ENCODE data around the gene EPS8L2. TPM values are rescaled to one million over a fixed set of nuclear protein-coding genes. Genes with fewer than 3 reads are reported as not detected.

Gene EPS8L2
- total and polyA plus RNA-seq, 2 of the 8 experiments (the other 6 are each of a cell fraction or from before 2014, with no cell fraction given) = 38.5 to 57.0 TPM

GRCh38 chr11:665062-665703 lies 40.8 kb upstream of the EPS8L2 start:
- no peak overlapping the region for H3K14ac ChIP-seq (ENCODE audit: insufficient read length)
- H3K4me2 ChIP-seq (ENCODE audit: insufficient read depth in 1 of 2, low read depth in 2 of 2, low read length in 2 of 2) = no peak overlapping the region
- no peak for FAIRE-seq
- H2AFZ ChIP-seq (ENCODE audit: low read length) = no peak overlapping the region
- H2BK5ac ChIP-seq (ENCODE audit: low read depth, low read length) = no peak overlapping the region; the same call in 1 of the 2 replicates
- no peak overlapping the region for H3K9ac ChIP-seq (replicated peaks in 1 of 4; ENCODE audit: extremely low read depth in 1 of 4, low read depth in 3 of 4, low read length in 3 of 4)
- H2BK15ac ChIP-seq (ENCODE audit: low read length) = no peak overlapping the region
- H2AK5ac ChIP-seq (ENCODE audit: low read depth, low read length) = no peak overlapping the region
- no peak overlapping the region for H2BK12ac ChIP-seq (ENCODE audit: low read depth, low read length)
- 98% methylated on average over 13 of the region's 15 CpGs; no CpG with 5 or more reads in 1 of the 2 experiments for WGBS, 2 experiments (ENCODE audit: extremely low coverage in 1 of 2, insufficient coverage in 1 of 2, insufficient read length in 1 of 2, insufficient replicate concordance in 2 of 2, low coverage in 1 of 2, low lambda C conversion rate in 2 of 2, missing lambda C conversion rate in 1 of 2)
- no peak overlapping the region for H3K4ac ChIP-seq (replicated peaks; ENCODE audit: insufficient read length, low read depth, low read length)
- CTCF ChIA-PET (ENCODE audit: partially characterized antibody) = interaction anchor here (1.4 to 2.2 kb wide), 2 partner anchors 10 to 90 kb away, joined by 3 to 6 read pairs; no protein-coding TSS in a partner anchor
- no peaks in the 10 kb centered on the region for H3K4me1 ChIP-seq (replicated peaks in 1 of 4; ENCODE audit: control insufficient read depth in 3 of 4, insufficient read depth in 4 of 4, low read length in 3 of 4)
- H3K79me2 ChIP-seq (ENCODE audit: control insufficient read depth in 1 of 2, insufficient read depth in 2 of 2, low read length in 2 of 2) = no peaks in the 10 kb centered on the region; a peak in 1 of 4 replicates
- no peak overlapping the region for H3K4me3 ChIP-seq (ENCODE audit: extremely low read depth in 1 of 4, insufficient read depth in 2 of 4, low read depth in 3 of 4, low read length in 4 of 4)
- peaks cover 0 to 16% (median 6%) of the 10 kb centered on the region in 4 experiments; a peak in 6 of 8 replicates for H3K36me3 ChIP-seq (ENCODE audit: control insufficient read depth in 2 of 4, insufficient read depth in 4 of 4, low read length in 3 of 4)
- peaks cover 5 to 9% of the 10 kb centered on the region in 2 experiments for H4K20me1 ChIP-seq (replicated peaks in 1 of 2; ENCODE audit: control insufficient read depth in 1 of 2, insufficient read depth in 2 of 2, low read length in 2 of 2)
- no peak overlapping the region for H4K8ac ChIP-seq (ENCODE audit: extremely low read depth, insufficient read depth, low read length)
- H3K79me1 ChIP-seq (ENCODE audit: low read depth, low read length) = no peaks in the 10 kb centered on the region; the same call in none of the 2 replicates
- POLR2A ChIA-PET (ENCODE audit: partially characterized antibody) = interaction anchor here (1.1 kb wide), 1 partner anchor 87 kb away, joined by 3 read pairs; no protein-coding TSS in a partner anchor
- no peak overlapping the region for H4K91ac ChIP-seq (replicated peaks; ENCODE audit: insufficient read length, low read length)
- TF ChIP-seq TAF1 (IDR thresholded peaks at IDR 0.05; ENCODE audit: low read depth, low read length) = no peak
- no peak for TF ChIP-seq JUND (IDR thresholded peaks at IDR 0.05; ENCODE audit: low read length)
- no peak for TF ChIP-seq ZNF274 (IDR thresholded peaks at IDR 0.05; ENCODE audit: borderline replicate concordance, extremely low read depth, low read length)
- TF ChIP-seq ATF2 (IDR thresholded peaks at IDR 0.05; ENCODE audit: low read length) = no peak
- TF ChIP-seq HDAC6 (IDR thresholded peaks at IDR 0.05; ENCODE audit: low read depth, low read length) = no peak
- no peak for TF ChIP-seq SIX5 (IDR thresholded peaks at IDR 0.05; ENCODE audit: low read depth, low read length)
- no peak for TF ChIP-seq E2F6 (IDR thresholded peaks at IDR 0.05)
- no peak for DNase-seq (ENCODE audit: low read depth in 1 of 2, low spot score in 2 of 2)
- H2BK20ac ChIP-seq (ENCODE audit: low read length) = no peak overlapping the region
- H3K23ac ChIP-seq (ENCODE audit: insufficient read length) = no peak overlapping the region
- no peaks in the 10 kb centered on the region for H3K23me2 ChIP-seq (ENCODE audit: low read depth, low read length)
- no peak overlapping the region for H3K56ac ChIP-seq (replicated peaks; ENCODE audit: insufficient read length, low read depth, low read length)
- H3K27me3 ChIP-seq (replicated peaks in 1 of 4; ENCODE audit: control insufficient read depth in 3 of 4, extremely low read depth in 1 of 4, insufficient read depth in 3 of 4, low read length in 3 of 4) = no peaks in the 10 kb centered on the region
- no peak overlapping the region for H3K27ac ChIP-seq (ENCODE audit: low read depth, low read length)
- no peak overlapping the region for H3K18ac ChIP-seq (ENCODE audit: extremely low read depth, low read length)
- peaks cover 0 to 4% of the 10 kb centered on the region in 2 experiments; a peak in 1 of 4 replicates for H3K9me3 ChIP-seq (ENCODE audit: insufficient read depth in 2 of 2, low read depth in 1 of 2, low read length in 1 of 2)
- H4K5ac ChIP-seq (ENCODE audit: insufficient read length, low read depth, low read length) = no peak overlapping the region
- H2BK120ac ChIP-seq (replicated peaks; ENCODE audit: low read depth, low read length) = no peak overlapping the region

All from H1 (cell line).